GM19193 (cell line): Measurements from ENCODE around the gene ME2.

ENCODE experiments used
- POLR2A ChIP-seq: IDR thresholded peaks from 4 replicates; pipeline ENCODE4 v1.6.1; 2011; ENCODE audit not compliant: insufficient read depth, insufficient read length; ENCODE audit errors: extremely low read depth

ME2 gene

GRCh38 chr18:50938912-50939311, 60.0 kb downstream of the ME2 start:
- no peak for TF ChIP-seq POLR2A

- TF ChIP-seq POLR2A, result no peak
Measured at GRCh38 chr18:50944245-50944932, 65.5 kb downstream of the ME2 start.

GRCh38 chr18:50947899-50948298, 69.0 kb downstream of the ME2 start:
- TF ChIP-seq POLR2A, result no peak

- TF ChIP-seq POLR2A, result no peak
Measured at GRCh38 chr18:50949185-50949584, 70.3 kb downstream of the ME2 start.

- no peak for TF ChIP-seq POLR2A
Measured at GRCh38 chr18:50950626-50951025, 71.7 kb downstream of the ME2 start.

- TF ChIP-seq POLR2A, result no peak
Measured at GRCh38 chr18:50953822-50954221, 74.9 kb downstream of the ME2 start.

- TF ChIP-seq POLR2A, result no peak
Measured at GRCh38 chr18:50955253-50955652, 76.3 kb downstream of the ME2 start.

- TF ChIP-seq POLR2A, result no peak
Measured at GRCh38 chr18:50956116-50956515, 77.2 kb downstream of the ME2 start.

- no peak for TF ChIP-seq POLR2A
Measured at GRCh38 chr18:50961974-50962373, 83.1 kb downstream of the ME2 start.

- TF ChIP-seq POLR2A, result peak; percentile 93
Measured at GRCh38 chr18:50967714-50968661, 89.1 kb downstream of the ME2 start, which contains the start of gene ELAC1. ELAC1 (plus strand) TSS chr18:50968040; CDS start chr18:50974405, 6,365 bp downstream.

GRCh38 chr18:50969448-50969847, 90.5 kb downstream of the ME2 start:
- no peak for TF ChIP-seq POLR2A

GRCh38 chr18:50970006-50970405, 91.1 kb downstream of the ME2 start:
- no peak for TF ChIP-seq POLR2A

- no peak for TF ChIP-seq POLR2A
Measured at GRCh38 chr18:50973367-50974126, 94.6 kb downstream of the ME2 start.

- no peak for TF ChIP-seq POLR2A
Measured at GRCh38 chr18:50977037-50977760, 98.3 kb downstream of the ME2 start.
